ENCODE measurements around the gene COMT. TPM values are rescaled to one million over a fixed set of nuclear protein-coding genes. Genes with fewer than 3 reads are reported as not detected.

COMT gene
- 100 to 1,000 TPM in 5 of 7 donors, 10 to 100 TPM in 2; 86.4 to 216 (median 116) TPM for total RNA-seq
- 10 to 100 TPM; 63.5 to 98.0 (median 86.1) TPM for polyA plus RNA-seq
- long read RNA-seq, donor 1, transcript COMT-202 (6 exons, 2,437 nt), result major isoform, 39 of 149 reads
- long read RNA-seq, donor 1, transcript COMT-203 (5 exons, 2,217 nt), result minor isoform, 7 of 149 reads
- long read RNA-seq, donor 1, transcript COMT-209 (4 exons, 1,035 nt), result minor isoform, 24 of 149 reads
- long read RNA-seq, donor 1, partial matches to known transcripts, result 70 of 149 reads
- long read RNA-seq, donor 1, other reads (novel, unspliced or antisense), result 5 of 149 reads
- long read RNA-seq, donor 2, transcript COMT-209 (4 exons, 1,035 nt), result minor isoform, 12 of 56 reads
- long read RNA-seq, donor 2, transcript COMT-202 (6 exons, 2,437 nt), result major isoform, 27 of 56 reads
- long read RNA-seq, donor 2, transcript COMT-203 (5 exons, 2,217 nt), result minor isoform, 5 of 56 reads
- long read RNA-seq, donor 2, partial matches to known transcripts, result 10 of 56 reads
- long read RNA-seq, donor 2, other reads (novel, unspliced or antisense), result 0 of 56 reads

DNA sequence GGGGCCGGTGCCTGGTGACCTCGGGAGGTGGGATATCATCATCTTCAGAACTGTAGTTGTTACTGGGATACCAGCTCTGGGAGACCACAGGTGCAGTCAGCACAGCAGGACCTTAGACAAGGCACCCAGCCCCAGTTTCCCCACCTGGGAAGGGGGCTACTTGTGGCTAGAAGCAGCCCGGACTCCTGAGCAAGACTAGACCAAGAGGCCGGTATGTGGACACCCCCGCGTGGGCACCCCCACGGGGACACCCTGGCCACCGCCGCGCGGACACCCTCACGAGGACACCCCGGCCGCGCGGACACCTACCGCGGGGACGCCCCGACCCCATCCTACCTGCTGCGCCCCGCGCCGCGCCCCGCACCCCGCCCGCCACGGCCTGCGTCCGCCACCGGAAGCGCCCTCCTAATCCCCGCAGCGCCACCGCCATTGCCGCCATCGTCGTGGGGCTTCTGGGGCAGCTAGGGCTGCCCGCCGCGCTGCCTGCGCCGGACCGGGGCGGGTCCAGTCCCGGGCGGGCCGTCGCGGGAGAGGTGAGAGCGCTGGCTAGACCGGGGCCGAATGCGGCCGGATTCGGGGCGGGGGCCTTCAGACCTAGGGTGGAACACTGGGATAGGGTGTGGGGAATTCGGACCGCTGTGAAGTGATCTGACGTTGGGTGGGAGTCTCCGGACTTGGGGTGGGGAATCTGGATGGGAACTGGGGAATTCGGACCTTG, at the start of gene COMT, which contains the start of gene TXNRD2:
Gene COMT (plus strand): TSS at position 408 of the 718 bp plus-strand sequence. CDS start 20,755 bp downstream, outside the sequence.
Gene TXNRD2 (minus strand): TSS at position 454 of the 718 bp plus-strand sequence. CDS start 15 bp downstream, at position 439.
- TF ChIP-seq POLR2AphosphoS5 (IDR thresholded peaks at IDR 0.05), result peak; percentile 78 to 84 (median 84)
- peak in 1 of 3 donors; percentile 43 for TF ChIP-seq POLR2A (IDR thresholded peaks at IDR 0.05)
- TF ChIP-seq, protein P1, sequence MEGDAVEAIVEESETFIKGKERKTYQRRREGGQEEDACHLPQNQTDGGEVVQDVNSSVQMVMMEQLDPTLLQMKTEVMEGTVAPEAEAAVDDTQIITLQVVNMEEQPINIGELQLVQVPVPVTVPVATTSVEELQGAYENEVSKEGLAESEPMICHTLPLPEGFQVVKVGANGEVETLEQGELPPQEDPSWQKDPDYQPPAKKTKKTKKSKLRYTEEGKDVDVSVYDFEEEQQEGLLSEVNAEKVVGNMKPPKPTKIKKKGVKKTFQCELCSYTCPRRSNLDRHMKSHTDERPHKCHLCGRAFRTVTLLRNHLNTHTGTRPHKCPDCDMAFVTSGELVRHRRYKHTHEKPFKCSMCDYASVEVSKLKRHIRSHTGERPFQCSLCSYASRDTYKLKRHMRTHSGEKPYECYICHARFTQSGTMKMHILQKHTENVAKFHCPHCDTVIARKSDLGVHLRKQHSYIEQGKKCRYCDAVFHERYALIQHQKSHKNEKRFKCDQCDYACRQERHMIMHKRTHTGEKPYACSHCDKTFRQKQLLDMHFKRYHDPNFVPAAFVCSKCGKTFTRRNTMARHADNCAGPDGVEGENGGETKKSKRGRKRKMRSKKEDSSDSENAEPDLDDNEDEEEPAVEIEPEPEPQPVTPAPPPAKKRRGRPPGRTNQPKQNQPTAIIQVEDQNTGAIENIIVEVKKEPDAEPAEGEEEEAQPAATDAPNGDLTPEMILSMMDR (IDR thresholded peaks at IDR 0.05 in 8 of 11, conservative IDR thresholded peaks at IDR 0.05 in 3 of 11), result peak in 1 of 11 experiments; percentile 15
- Histone ChIP-seq H3K27ac (peak within 1 kb of the TSS; percentile 76 to 95 (median 90)), H3K4me3 (peak within 1 kb of the TSS; percentile 64 to 81 (median 74)), H3K27me3 (replicated peaks in 1 of 7) (no peaks in the 10 kb centered on the region), H3K36me3 (peaks cover 0 to 14% (median 0%) of the 10 kb centered on the region in 6 donors), H3K4me1 (peaks cover 23 to 83% (median 41%) of the 10 kb centered on the region in 6 donors), H3K9me3 (peaks cover 0 to 2% (median under 1%) of the 10 kb centered on the region in 8 donors)
- peak; percentile 95 for DNase-seq
- intact Hi-C loops (cut with DNase I; ENCODE audit: low total_unique reads), result no loop called here
- 0 to 2% (median 1%) methylated on average over 39 to 63 of the region's 63 CpGs for WGBS, 5 donors

DNA sequence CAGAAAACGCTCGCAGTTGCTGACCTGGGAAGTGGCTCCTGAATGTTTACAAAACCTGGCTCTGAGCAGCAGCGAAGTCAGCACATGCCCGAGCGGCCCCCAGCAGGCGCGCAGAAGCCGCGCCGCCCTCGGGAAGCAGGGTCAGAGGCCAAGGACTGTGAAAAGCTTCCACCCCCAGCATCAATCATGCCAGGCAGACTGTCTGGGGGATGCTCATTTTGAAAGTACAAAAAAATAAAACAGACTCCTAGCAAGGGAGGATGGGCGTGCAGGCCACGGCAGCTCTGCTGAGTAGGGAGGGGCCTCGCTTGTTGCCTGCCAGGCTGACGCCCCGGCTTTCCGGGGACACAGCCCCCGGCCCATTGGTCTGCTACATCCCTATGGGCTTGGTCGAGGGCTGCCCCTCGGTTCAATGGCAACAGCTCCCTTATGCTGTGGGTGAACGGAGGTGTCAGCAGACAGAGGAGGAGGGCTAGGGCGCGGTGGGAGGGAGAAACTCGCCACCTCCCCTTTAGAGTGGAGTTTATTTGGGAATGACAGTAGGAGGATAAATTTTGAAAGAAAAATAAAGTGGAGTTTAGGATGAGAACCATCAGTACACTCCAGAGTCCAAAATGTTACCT, 49.2 kb upstream of the COMT start:
- 20 to 35% (median 29%) methylated on average over 22 to 24 of the region's 24 CpGs for WGBS, 5 donors
- Histone ChIP-seq H3K4me1 (peaks cover 20 to 63% (median 36%) of the 10 kb centered on the region in 6 donors), H3K27me3 (replicated peaks in 1 of 7) (no peaks in the 10 kb centered on the region), H3K9me3 (no peaks in the 10 kb centered on the region), H3K4me3 (peak overlapping the region in 7 of 8 donors; percentile 3 to 64 (median 29)), H3K36me3 (peaks cover 0 to 52% (median 8%) of the 10 kb centered on the region in 6 donors), H3K27ac (peak overlapping the region; percentile 27 to 89 (median 84))
- DNase-seq, result no peak
- TF ChIP-seq POLR2A (IDR thresholded peaks at IDR 0.05) (no peak), POLR2AphosphoS5 (IDR thresholded peaks at IDR 0.05) (peak; percentile 27 to 81 (median 60))
- intact Hi-C loops (cut with DNase I; ENCODE audit: low total_unique reads), result no loop called here

DNA sequence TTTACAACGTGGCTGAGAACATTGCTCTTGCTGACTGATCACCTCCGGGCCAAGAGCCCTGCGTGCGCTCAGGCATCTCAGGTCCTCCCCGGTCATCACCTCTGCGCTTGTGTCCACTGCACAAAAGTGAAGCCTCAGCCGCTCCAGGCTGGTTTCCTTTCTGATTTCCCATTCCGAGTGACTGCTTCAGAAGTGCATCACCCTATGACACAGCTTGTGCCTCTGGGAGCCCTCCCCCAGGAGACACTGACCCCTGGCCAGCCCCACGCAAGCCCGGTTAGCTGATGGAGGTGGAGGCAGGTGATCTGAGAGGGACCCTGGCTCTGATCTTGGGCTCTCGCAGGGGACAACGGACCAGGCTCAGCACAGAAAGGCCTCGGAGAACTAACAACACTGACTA, 48.6 kb upstream of the COMT start:
- intact Hi-C loops (cut with DNase I; ENCODE audit: low total_unique reads), result no loop called here
- WGBS, 5 donors, result 90 to 92% (median 90%) methylated on average over 13 of the region's 13 CpGs
- H3K27ac ChIP-seq, result peak overlapping the region in 7 of 8 donors; percentile 27 to 89 (median 84)

DNA sequence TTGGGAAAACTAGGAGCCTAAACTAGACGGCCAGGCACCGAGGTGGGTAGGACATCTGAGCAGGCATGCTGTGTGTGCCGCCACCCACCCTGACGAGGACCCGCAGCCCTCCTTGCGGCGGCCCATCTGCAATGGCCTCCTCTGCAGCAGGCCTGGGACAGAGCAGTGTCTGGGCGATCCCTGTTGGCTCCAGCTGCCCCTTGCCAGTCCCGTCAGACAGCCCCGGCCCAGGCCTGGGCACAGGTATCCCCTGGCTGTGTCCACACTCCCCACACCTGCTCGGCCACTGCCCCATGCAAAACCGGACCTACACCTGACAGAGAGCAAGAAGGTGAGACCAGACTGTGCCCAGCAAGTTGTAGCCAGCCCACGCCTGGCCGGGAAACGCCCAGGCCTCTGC, 48.2 kb upstream of the COMT start:
- H3K36me3 ChIP-seq, result peaks cover 0 to 59% (median 15%) of the 10 kb centered on the region in 6 donors
- WGBS, 5 donors, result 80 to 95% (median 94%) methylated on average over 12 to 15 of the region's 15 CpGs
- DNase-seq, result no peak
- H3K4me1 ChIP-seq, result peaks cover 20 to 53% (median 33%) of the 10 kb centered on the region in 6 donors
- peak overlapping the region in 3 of 8 donors; percentile 83 to 89 (median 84) for H3K27ac ChIP-seq
- H3K9me3 ChIP-seq, result no peaks in the 10 kb centered on the region
- TF ChIP-seq POLR2AphosphoS5 (IDR thresholded peaks at IDR 0.05), result peak in 1 of 3 donors; percentile 20
- TF ChIP-seq, protein P1 (IDR thresholded peaks at IDR 0.05 in 8 of 11, conservative IDR thresholded peaks at IDR 0.05 in 3 of 11), result no peak
- H3K27me3 ChIP-seq (replicated peaks in 1 of 7), result no peaks in the 10 kb centered on the region
- intact Hi-C loops (cut with DNase I; ENCODE audit: low total_unique reads), result no loop called here
- H3K4me3 ChIP-seq, result no peak overlapping the region

More for the DNA sequence above, 48.6 kb upstream of the COMT start:
- Histone ChIP-seq H3K36me3 (peaks cover 0 to 55% (median 12%) of the 10 kb centered on the region in 6 donors), H3K27me3 (replicated peaks in 1 of 7) (no peaks in the 10 kb centered on the region), H3K4me3 (no peak overlapping the region), H3K9me3 (no peaks in the 10 kb centered on the region), H3K4me1 (peaks cover 20 to 57% (median 34%) of the 10 kb centered on the region in 6 donors)
- no peak for TF ChIP-seq POLR2A (IDR thresholded peaks at IDR 0.05)
- TF ChIP-seq POLR2AphosphoS5 (IDR thresholded peaks at IDR 0.05), result no peak
- DNase-seq, result no peak
